Suprapubic skin (tissue), 3 donors: Measurements from ENCODE around the gene ALPL.

ENCODE experiments used
- POLR2A ChIP-seq, 2 donors: fragments of 450-650 bp; IDR thresholded peaks; one replicate each; pipeline ENCODE4 v1.6.1; 2017; ENCODE audit warnings: antibody characterized with exemption in 2 of 2, mild to moderate bottlenecking in 2 of 2, moderate library complexity in 2 of 2
- TF ChIP-seq, protein P1 (sequence below), 2 donors: fragments of 200-600 bp in 1 of 2; fragments of 450-650 bp in 1 of 2; sonication (generic) in 1 of 2; IDR thresholded peaks; one replicate each; pipeline ENCODE4 v1.5.1; 2016 to 2019; ENCODE audit warnings: antibody characterized with exemption in 2 of 2, mild to moderate bottlenecking in 1 of 2, moderate library complexity in 1 of 2

GRCh38 chr1:21514245-21514644 is 5.0 kb downstream of the ALPL start:
- no peak for TF ChIP-seq POLR2A (IDR thresholded peaks at IDR 0.05)
- TF ChIP-seq, protein P1, sequence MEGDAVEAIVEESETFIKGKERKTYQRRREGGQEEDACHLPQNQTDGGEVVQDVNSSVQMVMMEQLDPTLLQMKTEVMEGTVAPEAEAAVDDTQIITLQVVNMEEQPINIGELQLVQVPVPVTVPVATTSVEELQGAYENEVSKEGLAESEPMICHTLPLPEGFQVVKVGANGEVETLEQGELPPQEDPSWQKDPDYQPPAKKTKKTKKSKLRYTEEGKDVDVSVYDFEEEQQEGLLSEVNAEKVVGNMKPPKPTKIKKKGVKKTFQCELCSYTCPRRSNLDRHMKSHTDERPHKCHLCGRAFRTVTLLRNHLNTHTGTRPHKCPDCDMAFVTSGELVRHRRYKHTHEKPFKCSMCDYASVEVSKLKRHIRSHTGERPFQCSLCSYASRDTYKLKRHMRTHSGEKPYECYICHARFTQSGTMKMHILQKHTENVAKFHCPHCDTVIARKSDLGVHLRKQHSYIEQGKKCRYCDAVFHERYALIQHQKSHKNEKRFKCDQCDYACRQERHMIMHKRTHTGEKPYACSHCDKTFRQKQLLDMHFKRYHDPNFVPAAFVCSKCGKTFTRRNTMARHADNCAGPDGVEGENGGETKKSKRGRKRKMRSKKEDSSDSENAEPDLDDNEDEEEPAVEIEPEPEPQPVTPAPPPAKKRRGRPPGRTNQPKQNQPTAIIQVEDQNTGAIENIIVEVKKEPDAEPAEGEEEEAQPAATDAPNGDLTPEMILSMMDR (IDR thresholded peaks at IDR 0.05): no peak
